ENCODE measurements around the gene ZNF346.

DNA sequence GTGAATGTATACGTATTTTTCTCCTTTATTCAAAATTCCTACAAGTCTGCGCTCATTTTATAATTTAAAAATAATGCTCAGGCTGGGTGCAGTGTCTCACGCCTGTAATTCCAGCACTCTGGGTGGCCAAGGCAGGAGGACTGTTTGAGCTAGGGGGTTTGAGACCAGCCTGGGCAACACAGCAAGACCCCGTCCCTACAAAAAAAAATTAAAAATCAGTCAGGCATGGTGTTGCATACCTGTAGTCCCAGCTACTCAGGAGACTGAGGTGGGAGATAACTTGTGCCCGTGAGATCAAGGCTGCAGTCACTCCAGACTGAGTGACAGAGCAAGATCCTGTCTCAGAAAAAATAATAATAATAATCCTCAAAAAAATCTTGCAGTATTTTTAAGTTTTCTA, 23.7 kb upstream of the ZNF346 start:
- TF ChIP-seq POLR2AphosphoS5 (IDR thresholded peaks at IDR 0.05), result no peak
- no peak for TF ChIP-seq POLR2A (IDR thresholded peaks at IDR 0.05)

All from breast epithelium (tissue), 3 donors.